ENCODE results near the gene MYH7.

MYH7 gene

GRCh38 chr14:23411563-23412525 lies 23.6 kb downstream of the MYH7 start:
- no peak for DNase-seq (ENCODE audit: low read depth)
- no peak for TF ChIP-seq CTCF (conservative IDR thresholded peaks at IDR 0.05; ENCODE audit: low read depth, low read length)
- no peak overlapping the region for H3K4me3 ChIP-seq (ENCODE audit: low read length)

DNA sequence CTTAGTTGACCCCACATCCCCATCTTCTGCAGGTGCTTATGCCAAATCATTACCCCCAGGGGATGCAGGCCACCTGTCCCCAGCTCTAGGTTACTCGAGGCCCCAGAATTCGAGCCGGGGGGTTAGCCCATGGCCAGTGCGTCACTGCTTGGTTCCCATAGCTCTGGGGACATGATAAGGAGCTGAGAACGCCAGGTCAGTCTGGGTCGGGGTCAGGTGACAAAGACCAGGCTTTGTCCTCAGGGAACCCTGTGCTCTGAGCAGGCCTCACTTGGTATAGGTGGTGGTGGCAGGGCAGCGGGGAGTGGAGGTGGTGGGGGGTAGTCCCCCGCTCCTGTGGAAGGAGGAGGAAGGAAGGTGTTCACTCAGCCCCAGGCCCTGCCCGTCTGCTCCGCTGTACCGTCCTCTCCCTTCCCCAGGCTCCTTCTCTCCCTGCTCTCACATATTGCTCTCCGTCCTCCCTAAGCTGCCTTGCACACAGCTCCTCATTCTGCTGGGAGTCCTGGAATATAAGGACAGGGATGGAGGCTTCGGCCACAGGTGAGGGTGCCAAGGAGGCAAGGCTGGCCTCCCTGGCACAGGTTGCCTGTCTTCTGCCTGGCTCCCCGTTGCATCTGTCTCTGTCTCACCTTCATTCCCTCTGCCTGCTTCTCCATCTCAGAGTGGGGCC lies 25.4 kb downstream of the MYH7 start:
- no peak overlapping the region for H3K4me3 ChIP-seq (ENCODE audit: low read length)
- TF ChIP-seq CTCF (conservative IDR thresholded peaks at IDR 0.05; ENCODE audit: low read depth, low read length), result no peak
- DNase-seq (ENCODE audit: low read depth), result no peak

- TF ChIP-seq CTCF (conservative IDR thresholded peaks at IDR 0.05; ENCODE audit: low read depth, low read length), result no peak
- no peak for DNase-seq (ENCODE audit: low read depth)
- H3K4me3 ChIP-seq (ENCODE audit: low read length), result no peak overlapping the region
Measured at GRCh38 chr14:23409475-23409874, 26.0 kb downstream of the MYH7 start.

DNA sequence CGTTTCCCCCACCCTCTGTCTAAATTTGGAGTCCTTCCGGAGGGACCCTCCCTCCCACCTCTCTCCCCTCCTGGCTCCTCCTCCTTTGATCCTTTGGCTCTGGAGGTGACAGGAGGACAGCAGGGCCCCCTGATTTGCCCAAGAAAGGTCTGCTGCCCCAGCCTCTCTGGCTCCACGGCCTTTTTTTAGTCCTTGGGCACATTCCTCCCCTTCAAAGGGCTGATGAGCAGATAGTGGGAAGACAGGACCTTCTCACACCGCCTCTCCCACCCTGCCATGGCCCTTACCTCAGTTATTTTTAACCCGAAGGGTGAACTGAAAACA lies 27.2 kb downstream of the MYH7 start:
- TF ChIP-seq CTCF (conservative IDR thresholded peaks at IDR 0.05; ENCODE audit: low read depth, low read length), result no peak
- no peak overlapping the region for H3K4me3 ChIP-seq (ENCODE audit: low read length)
- DNase-seq (ENCODE audit: low read depth), result no peak

DNA sequence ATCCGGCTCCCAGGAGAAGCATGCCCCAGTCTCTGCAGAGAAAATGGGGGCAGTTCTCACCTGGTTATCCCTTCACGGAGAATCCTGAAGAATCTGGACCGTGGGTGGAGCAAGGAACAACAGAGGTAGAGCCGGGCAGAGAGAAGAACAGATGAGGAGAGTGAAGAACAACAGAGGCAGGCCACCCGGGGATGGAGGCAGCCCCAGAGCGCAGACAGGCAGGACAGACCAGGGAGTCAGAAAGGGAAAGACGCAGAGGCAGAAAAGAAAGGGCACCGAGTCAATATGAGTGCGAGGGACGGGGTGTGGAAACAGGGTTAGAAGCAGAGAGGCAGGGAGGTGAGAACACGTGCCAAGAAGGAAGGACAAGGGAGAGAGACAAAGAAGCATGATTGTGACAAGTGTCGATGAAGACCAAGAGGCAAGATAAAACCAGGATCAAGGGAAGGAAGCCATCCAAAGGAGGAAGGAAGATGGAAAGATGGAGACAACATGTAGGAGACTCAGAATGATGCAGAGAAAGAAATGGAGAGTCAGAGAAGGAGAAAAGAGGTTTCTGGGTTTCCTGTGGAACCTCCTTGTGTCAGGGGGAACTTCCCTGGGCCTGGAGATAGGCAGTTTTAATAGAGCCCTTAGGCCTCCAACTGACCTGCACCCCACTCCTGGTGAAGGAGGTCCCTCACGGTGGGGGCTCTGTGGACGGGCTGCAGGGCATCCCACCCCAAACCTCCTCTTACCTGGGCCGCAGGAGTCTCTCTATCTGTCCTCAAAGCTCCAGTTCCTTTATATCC lies 27.7 kb downstream of the MYH7 start, which contains the start of gene MYH6:
Gene MYH6, minus strand, starts transcription at position 758 of the 791 bp plus-strand sequence. CDS start 1,050 bp downstream, outside the sequence.
- TF ChIP-seq CTCF (conservative IDR thresholded peaks at IDR 0.05; ENCODE audit: low read depth, low read length), result no peak
- DNase-seq (ENCODE audit: low read depth), result no peak
- no peak within 1 kb of the TSS for H3K4me3 ChIP-seq (ENCODE audit: low read length)

GRCh38 chr14:23406725-23407355 lies 28.6 kb downstream of the MYH7 start:
- DNase-seq (ENCODE audit: low read depth), result no peak
- no peak for TF ChIP-seq CTCF (conservative IDR thresholded peaks at IDR 0.05; ENCODE audit: low read depth, low read length)
- H3K4me3 ChIP-seq (ENCODE audit: low read length), result no peak overlapping the region

Data from retinal pigment epithelial cell (primary cell).